Fibroblast of lung (primary cell): ENCODE measurements around the gene DDC. TPM values are rescaled to one million over a fixed set of nuclear protein-coding genes. Genes with fewer than 3 reads are reported as not detected.

ENCODE experiments used
- DNase-seq, 2 donors: peaks; one replicate each; pipeline versions ENCODE4 v3.0.0 to v3.0.0-alpha.2; 2010; ENCODE audit warnings: low read depth in 2 of 2
- H2AFZ ChIP-seq: 2 replicates; pipeline ENCODE4 v1.5.1; 2012; ENCODE audit warnings: low read length, control low read depth, inconsistent platforms
- H3K27ac ChIP-seq: 2 replicates; pipeline ENCODE4 v1.5.1; 2011; ENCODE audit warnings: low read length, control low read depth; ENCODE audit not compliant: insufficient read depth
- H3K27me3 ChIP-seq: 2 replicates; pipeline ENCODE4 v1.5.1; 2011; ENCODE audit warnings: mild to moderate bottlenecking, low read length; ENCODE audit not compliant: control insufficient read depth, insufficient read depth
- H3K36me3 ChIP-seq: 2 replicates; pipeline ENCODE4 v1.5.1; 2011; ENCODE audit warnings: low read length; ENCODE audit not compliant: control insufficient read depth, insufficient read depth
- H3K4me1 ChIP-seq: 2 replicates; pipeline ENCODE4 v1.5.1; 2011; ENCODE audit warnings: low read length; ENCODE audit not compliant: control insufficient read depth, insufficient read depth; ENCODE audit errors: extremely low read depth
- H3K4me2 ChIP-seq: 2 replicates; pipeline ENCODE4 v1.5.1; 2011; ENCODE audit warnings: low read length, control low read depth; ENCODE audit not compliant: insufficient read depth; ENCODE audit errors: extremely low read depth
- H3K4me3 ChIP-seq, 4 experiments: fragments of 200-600 bp in 1 of 4; sonication (generic) in 1 of 4; replicated peaks in 1 of 4; 2 replicates each; pipeline ENCODE4 v1.5.1; 2011 to 2016; ENCODE audit warnings: low read length in 4 of 4, low read depth in 3 of 4, mild to moderate bottlenecking in 3 of 4, control low read depth in 2 of 4, inconsistent platforms in 1 of 4, mixed read lengths in 1 of 4; ENCODE audit not compliant: insufficient read depth in 1 of 4; ENCODE audit errors: control extremely low read depth in 1 of 4
- H3K79me2 ChIP-seq: 2 replicates; pipeline ENCODE4 v1.5.1; 2012; ENCODE audit warnings: mild to moderate bottlenecking, low read length, inconsistent platforms; ENCODE audit not compliant: control insufficient read depth, insufficient read depth
- H3K9ac ChIP-seq: 2 replicates; pipeline ENCODE4 v1.5.1; 2011; ENCODE audit warnings: mild to moderate bottlenecking, low read length, control low read depth; ENCODE audit not compliant: insufficient read depth
- H3K9me3 ChIP-seq: 2 replicates; pipeline ENCODE4 v1.5.1; 2012; ENCODE audit warnings: low read depth, low read length; ENCODE audit not compliant: control insufficient read depth, insufficient read depth
- H4K20me1 ChIP-seq: 2 replicates; pipeline ENCODE4 v1.5.1; 2011; ENCODE audit warnings: low read length; ENCODE audit not compliant: control insufficient read depth, insufficient read depth; ENCODE audit errors: extremely low read depth
- EZH2 ChIP-seq: IDR thresholded peaks from 2 replicates; pipeline ENCODE4 v1.5.1; 2012; ENCODE audit warnings: low read length, control low read depth, mild to moderate bottlenecking; ENCODE audit errors: missing control alignments
- polyA plus RNA-seq, 2 donors: library from polyadenylated mRNA; depleted of rRNA in 1 of 2; stranded (reverse) in 1 of 2; unstranded in 1 of 2; fragments of >200 nt; gene quantifications; 2 replicates each; pipeline ENCODE4 v1.2.1, GENCODE V29; 2011 to 2012; ENCODE audit warnings: missing spikeins in 1 of 2
- total RNA-seq: library from RNA; depleted of rRNA; stranded (reverse); fragments of >200 nt; gene quantifications from 2 replicates; pipeline ENCODE4 v1.2.1, GENCODE V29; 2014
- TF ChIP-seq, protein P1 (sequence below), 2 donors: IDR thresholded peaks in 1 of 2; conservative IDR thresholded peaks in 1 of 2; 1 replicate in 1 of 2; 2 replicates in 1 of 2; pipeline ENCODE4 v1.5.1; 2011 to 2012; ENCODE audit warnings: low read length in 2 of 2, control low read depth in 1 of 2, inconsistent platforms in 1 of 2, low read depth in 1 of 2, mild to moderate bottlenecking in 1 of 2

The DDC gene
- total and polyA plus RNA-seq, 2 donors (not counting 1 experiment from before 2014, with no cell fraction given): not detected

GRCh38 chr7:50559881-50560280 is 5.3 kb downstream of the DDC start:
- H3K27me3 ChIP-seq: peaks cover 5% of the 10 kb centered on the region
- TF ChIP-seq EZH2: no peak
- TF ChIP-seq, protein P1, sequence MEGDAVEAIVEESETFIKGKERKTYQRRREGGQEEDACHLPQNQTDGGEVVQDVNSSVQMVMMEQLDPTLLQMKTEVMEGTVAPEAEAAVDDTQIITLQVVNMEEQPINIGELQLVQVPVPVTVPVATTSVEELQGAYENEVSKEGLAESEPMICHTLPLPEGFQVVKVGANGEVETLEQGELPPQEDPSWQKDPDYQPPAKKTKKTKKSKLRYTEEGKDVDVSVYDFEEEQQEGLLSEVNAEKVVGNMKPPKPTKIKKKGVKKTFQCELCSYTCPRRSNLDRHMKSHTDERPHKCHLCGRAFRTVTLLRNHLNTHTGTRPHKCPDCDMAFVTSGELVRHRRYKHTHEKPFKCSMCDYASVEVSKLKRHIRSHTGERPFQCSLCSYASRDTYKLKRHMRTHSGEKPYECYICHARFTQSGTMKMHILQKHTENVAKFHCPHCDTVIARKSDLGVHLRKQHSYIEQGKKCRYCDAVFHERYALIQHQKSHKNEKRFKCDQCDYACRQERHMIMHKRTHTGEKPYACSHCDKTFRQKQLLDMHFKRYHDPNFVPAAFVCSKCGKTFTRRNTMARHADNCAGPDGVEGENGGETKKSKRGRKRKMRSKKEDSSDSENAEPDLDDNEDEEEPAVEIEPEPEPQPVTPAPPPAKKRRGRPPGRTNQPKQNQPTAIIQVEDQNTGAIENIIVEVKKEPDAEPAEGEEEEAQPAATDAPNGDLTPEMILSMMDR (conservative IDR thresholded peaks at IDR 0.05 in 1 of 2, IDR thresholded peaks at IDR 0.05 in 1 of 2; ENCODE audit: low read depth in 1 of 2, low read length in 2 of 2): no peak
- no peak overlapping the region for H3K9ac ChIP-seq
- H3K79me2 ChIP-seq: no peaks in the 10 kb centered on the region
- no peaks in the 10 kb centered on the region for H4K20me1 ChIP-seq
- no peak overlapping the region for H3K27ac ChIP-seq
- H3K4me1 ChIP-seq: no peaks in the 10 kb centered on the region
- H2AFZ ChIP-seq: no peak overlapping the region
- no peak for DNase-seq
- no peak overlapping the region for H3K4me3 ChIP-seq
- H3K9me3 ChIP-seq: no peaks in the 10 kb centered on the region
- no peaks in the 10 kb centered on the region for H3K36me3 ChIP-seq
- H3K4me2 ChIP-seq: no peak overlapping the region

- no peak overlapping the region for H3K4me2 ChIP-seq
- no peaks in the 10 kb centered on the region for H3K79me2 ChIP-seq
- no peaks in the 10 kb centered on the region for H3K4me1 ChIP-seq
- H4K20me1 ChIP-seq: no peaks in the 10 kb centered on the region
- no peak overlapping the region for H2AFZ ChIP-seq
- H3K4me3 ChIP-seq: no peak overlapping the region
- H3K36me3 ChIP-seq: no peaks in the 10 kb centered on the region
- no peak overlapping the region for H3K9ac ChIP-seq
- H3K27me3 ChIP-seq: peaks cover 7% of the 10 kb centered on the region
- H3K27ac ChIP-seq: no peak overlapping the region
- DNase-seq: peak in 1 of 2 donors; percentile 48
- no peaks in the 10 kb centered on the region for H3K9me3 ChIP-seq
- TF ChIP-seq, protein P1 (conservative IDR thresholded peaks at IDR 0.05 in 1 of 2, IDR thresholded peaks at IDR 0.05 in 1 of 2; ENCODE audit: low read depth in 1 of 2, low read length in 2 of 2): no peak
- no peak for TF ChIP-seq EZH2
Observed at GRCh38 chr7:50558294-50559053, 6.7 kb downstream of the DDC start.

DNA sequence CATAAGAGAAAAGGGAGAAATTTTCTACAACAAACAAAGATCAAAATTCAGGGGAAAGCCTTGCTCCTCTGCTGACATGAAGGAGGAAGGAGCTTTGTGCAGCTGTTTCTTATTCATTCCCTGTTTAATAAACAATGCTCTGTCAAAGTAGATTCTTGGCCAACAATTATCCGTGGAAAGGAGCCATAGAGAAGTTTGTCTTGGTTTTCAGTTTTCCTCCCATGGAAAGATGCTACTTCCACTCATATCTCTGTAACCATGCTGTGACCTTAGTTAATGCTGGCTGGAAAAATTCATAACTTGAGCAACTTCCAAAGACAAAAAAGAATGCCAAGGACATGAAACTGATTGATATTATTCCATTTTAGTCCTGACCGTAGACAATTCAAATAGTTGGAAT is 8.1 kb downstream of the DDC start:
- no peak overlapping the region for H3K27ac ChIP-seq
- H3K4me1 ChIP-seq: no peaks in the 10 kb centered on the region
- no peaks in the 10 kb centered on the region for H3K9me3 ChIP-seq
- no peak overlapping the region for H3K4me3 ChIP-seq
- no peaks in the 10 kb centered on the region for H4K20me1 ChIP-seq
- no peaks in the 10 kb centered on the region for H3K79me2 ChIP-seq
- H3K36me3 ChIP-seq: no peaks in the 10 kb centered on the region
- H3K4me2 ChIP-seq: no peak overlapping the region
- TF ChIP-seq, protein P1 (conservative IDR thresholded peaks at IDR 0.05 in 1 of 2, IDR thresholded peaks at IDR 0.05 in 1 of 2; ENCODE audit: low read depth in 1 of 2, low read length in 2 of 2): no peak
- TF ChIP-seq EZH2: no peak
- peak in 1 of 2 donors; percentile 72 for DNase-seq
- no peak overlapping the region for H3K9ac ChIP-seq
- no peak overlapping the region for H2AFZ ChIP-seq
- H3K27me3 ChIP-seq: peaks cover 7% of the 10 kb centered on the region
